ENCODE data around the gene ICAM2. TPM values are rescaled to one million over a fixed set of nuclear protein-coding genes. Genes with fewer than 3 reads are reported as not detected.

ICAM2 gene
- total RNA-seq, 1 donor from 2014 or later: not detected

DNA sequence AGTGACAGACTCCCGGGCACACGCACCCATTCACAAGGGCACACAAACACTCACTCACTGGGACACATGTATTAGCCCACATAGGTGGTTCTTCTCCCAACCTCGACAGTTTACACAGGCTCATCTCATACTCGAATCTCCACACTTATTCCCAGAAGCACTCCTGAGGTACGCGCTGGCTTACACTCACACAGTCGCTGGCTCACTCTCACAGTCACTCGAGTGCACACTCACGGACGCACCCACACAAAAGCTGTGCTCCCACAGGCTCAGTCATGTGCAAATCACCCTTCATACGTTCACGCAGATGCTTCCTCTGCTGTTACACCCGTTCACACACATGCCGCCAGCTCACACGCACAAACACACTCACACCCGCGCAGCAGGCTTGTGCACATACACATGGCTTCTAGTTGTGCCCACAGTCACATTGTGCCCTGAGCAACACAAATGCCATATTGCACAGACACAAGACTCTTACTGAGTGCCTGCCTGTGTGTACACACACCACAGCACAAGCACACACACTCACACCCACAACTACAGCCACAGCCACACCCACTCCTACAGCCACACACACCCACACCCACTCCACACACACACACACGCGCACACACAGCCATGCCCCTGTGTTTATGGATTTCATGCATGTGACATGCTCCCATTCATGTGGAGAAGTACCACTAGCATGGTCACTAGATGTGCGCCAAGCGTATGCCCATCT lies 30.6 kb downstream of the ICAM2 start:
- Histone ChIP-seq H3K4me2 (no peak overlapping the region), H3K27ac (no peak overlapping the region), H3F3A (ENCODE audit: low read depth) (no peaks in the 10 kb centered on the region), H3K9ac (no peak overlapping the region), H3K27me3 (peaks cover 31% of the 10 kb centered on the region), H2AFZ (replicated peaks) (no peak overlapping the region), H3K79me2 (ENCODE audit: low read depth) (no peaks in the 10 kb centered on the region), H3K9me3 (ENCODE audit: low read depth) (no peaks in the 10 kb centered on the region), H3K4me1 (peaks cover 7% of the 10 kb centered on the region), H4K20me1 (ENCODE audit: low read depth) (no peaks in the 10 kb centered on the region), H3K36me3 (no peaks in the 10 kb centered on the region), H3K4me3 (no peak overlapping the region)
- H3K27me3 Mint-ChIP-seq (ENCODE audit: insufficient read depth, low read depth): peaks cover 21% of the 10 kb centered on the region
- H3K36me3 Mint-ChIP-seq: no peaks in the 10 kb centered on the region
- peak; percentile 1 for DNase-seq (ENCODE audit: low spot score)
- no peaks in the 10 kb centered on the region for H3K9me3 Mint-ChIP-seq
- TF ChIP-seq CTCF (IDR thresholded peaks at IDR 0.05) (no peak), EZH2phosphoT487 (IDR thresholded peaks at IDR 0.05) (no peak), EZH2 (IDR thresholded peaks at IDR 0.05) (no peak)
- H3K27ac Mint-ChIP-seq: peak overlapping the region; percentile 33
- peaks cover 21% of the 10 kb centered on the region for H3K4me1 Mint-ChIP-seq
- H3K4me3 Mint-ChIP-seq: peak overlapping the region; percentile 5

DNA sequence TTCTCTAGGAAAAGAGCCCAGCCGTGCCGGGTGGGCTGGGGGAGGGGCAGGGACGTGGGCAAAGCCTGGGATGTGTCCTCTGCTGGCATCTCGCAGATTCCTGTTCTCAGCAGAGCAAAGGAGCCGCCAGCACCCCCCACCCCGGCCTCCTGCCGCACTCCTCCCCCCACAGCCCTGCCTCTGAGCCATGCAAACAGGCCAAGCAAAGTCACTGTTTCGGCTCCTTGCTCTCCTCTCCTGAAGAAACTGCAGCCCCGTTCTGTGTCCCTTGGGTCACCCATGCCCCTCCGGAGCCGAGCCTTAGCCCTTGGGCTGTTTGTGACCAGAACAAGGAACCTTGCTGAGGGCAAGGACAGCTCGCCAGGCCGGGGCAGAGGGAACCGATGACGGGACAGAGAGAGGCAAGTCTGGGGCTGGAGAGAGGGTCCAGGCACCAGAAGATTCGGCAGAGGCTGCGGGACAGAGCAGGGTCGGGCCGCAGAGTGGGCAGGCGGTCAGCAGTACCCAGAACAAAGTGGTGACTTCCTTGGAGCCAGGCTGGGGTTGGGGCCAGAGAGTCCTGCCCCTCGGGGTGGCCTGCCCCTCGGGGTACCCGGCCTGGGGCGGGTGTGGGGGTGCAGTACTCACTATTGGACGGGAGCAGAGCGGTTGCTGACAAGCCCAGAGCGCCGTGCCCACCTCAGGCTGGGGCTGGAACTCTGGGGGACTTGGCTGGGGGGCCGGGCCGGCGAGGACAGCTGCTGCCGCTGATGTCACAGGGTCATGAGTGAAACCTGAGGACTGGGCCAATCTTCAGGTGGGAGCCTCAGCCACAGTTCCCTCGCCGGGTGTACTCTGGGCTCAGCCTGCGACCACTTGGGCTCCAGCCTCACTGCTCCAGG lies 31.5 kb downstream of the ICAM2 start:
- Histone ChIP-seq H3K27ac (no peak overlapping the region), H3F3A (ENCODE audit: low read depth) (no peaks in the 10 kb centered on the region), H3K36me3 (no peaks in the 10 kb centered on the region), H3K9ac (no peak overlapping the region), H3K9me3 (ENCODE audit: low read depth) (no peaks in the 10 kb centered on the region), H3K4me3 (no peak overlapping the region), H4K20me1 (ENCODE audit: low read depth) (no peaks in the 10 kb centered on the region), H3K4me2 (peak overlapping the region; percentile 27), H2AFZ (replicated peaks) (peak overlapping the region; percentile 96), H3K27me3 (peaks cover 23% of the 10 kb centered on the region), H3K4me1 (peaks cover 7% of the 10 kb centered on the region), H3K79me2 (ENCODE audit: low read depth) (no peaks in the 10 kb centered on the region)
- no peak overlapping the region for H3K27ac Mint-ChIP-seq
- H3K4me1 Mint-ChIP-seq: peaks cover 21% of the 10 kb centered on the region
- TF ChIP-seq EZH2 (IDR thresholded peaks at IDR 0.05) (no peak), CTCF (IDR thresholded peaks at IDR 0.05) (no peak), EZH2phosphoT487 (IDR thresholded peaks at IDR 0.05) (no peak)
- peak; percentile 29 for DNase-seq (ENCODE audit: low spot score)
- H3K36me3 Mint-ChIP-seq: no peaks in the 10 kb centered on the region
- no peak overlapping the region for H3K4me3 Mint-ChIP-seq
- H3K9me3 Mint-ChIP-seq: no peaks in the 10 kb centered on the region
- H3K27me3 Mint-ChIP-seq (ENCODE audit: insufficient read depth, low read depth): peaks cover 21% of the 10 kb centered on the region

DNA sequence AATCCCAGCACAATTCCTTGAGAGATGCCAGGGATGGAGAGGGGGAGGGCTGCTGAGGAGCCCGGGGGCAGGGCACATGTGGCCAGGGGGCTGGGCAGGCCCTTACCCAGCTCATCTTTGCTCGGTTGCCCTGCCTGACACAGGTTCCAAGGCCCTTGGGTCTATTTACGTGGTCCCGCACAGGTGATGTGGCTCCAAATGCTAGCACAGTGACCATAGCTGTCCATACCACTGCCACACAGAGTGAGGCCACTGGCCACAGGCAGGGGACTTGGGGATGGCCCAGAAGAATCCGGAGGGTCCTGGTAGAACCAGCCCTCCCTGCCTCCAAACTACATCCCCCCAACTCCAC lies 32.3 kb downstream of the ICAM2 start:
- Mint-ChIP-seq H3K27ac (no peak overlapping the region), H3K9me3 (no peaks in the 10 kb centered on the region), H3K27me3 (ENCODE audit: insufficient read depth, low read depth) (peaks cover 21% of the 10 kb centered on the region), H3K4me1 (peaks cover 21% of the 10 kb centered on the region), H3K36me3 (no peaks in the 10 kb centered on the region), H3K4me3 (no peak overlapping the region)
- no peak for TF ChIP-seq EZH2phosphoT487 (IDR thresholded peaks at IDR 0.05)
- no peak for TF ChIP-seq EZH2 (IDR thresholded peaks at IDR 0.05)
- H3K27ac ChIP-seq: no peak overlapping the region
- H3K4me3 ChIP-seq: no peak overlapping the region
- no peaks in the 10 kb centered on the region for H3F3A ChIP-seq (ENCODE audit: low read depth)
- H2AFZ ChIP-seq (replicated peaks): no peak overlapping the region
- H3K79me2 ChIP-seq (ENCODE audit: low read depth): no peaks in the 10 kb centered on the region
- H4K20me1 ChIP-seq (ENCODE audit: low read depth): no peaks in the 10 kb centered on the region
- no peak overlapping the region for H3K9ac ChIP-seq
- no peak for DNase-seq (ENCODE audit: low spot score)
- H3K36me3 ChIP-seq: no peaks in the 10 kb centered on the region
- peaks cover 16% of the 10 kb centered on the region for H3K27me3 ChIP-seq
- H3K4me2 ChIP-seq: no peak overlapping the region
- H3K9me3 ChIP-seq (ENCODE audit: low read depth): no peaks in the 10 kb centered on the region
- peaks cover 7% of the 10 kb centered on the region for H3K4me1 ChIP-seq
